ENCODE results near the gene KRT34. TPM values are rescaled to one million over a fixed set of nuclear protein-coding genes. Genes with fewer than 3 reads are reported as not detected.
"Not testable (repeated sequence)": the region's sequence is repeated elsewhere in the genome, so short reads cannot be mapped to it uniquely, and the experiment has no call there.

Gene KRT34
- not detected for polyA plus RNA-seq
- long read RNA-seq, donor 1: 0 reads
- long read RNA-seq, donor 2: 0 reads
- long read RNA-seq, donor 3: 0 reads
- long read RNA-seq, donor 4: 0 reads
- long read RNA-seq, donor 5: 0 reads
- long read RNA-seq, donor 6: 0 reads
- long read RNA-seq, donor 7: 0 reads
- long read RNA-seq, donor 8: 0 reads
- long read RNA-seq, donor 9: 0 reads
- long read RNA-seq, donor 10: 0 reads

DNA sequence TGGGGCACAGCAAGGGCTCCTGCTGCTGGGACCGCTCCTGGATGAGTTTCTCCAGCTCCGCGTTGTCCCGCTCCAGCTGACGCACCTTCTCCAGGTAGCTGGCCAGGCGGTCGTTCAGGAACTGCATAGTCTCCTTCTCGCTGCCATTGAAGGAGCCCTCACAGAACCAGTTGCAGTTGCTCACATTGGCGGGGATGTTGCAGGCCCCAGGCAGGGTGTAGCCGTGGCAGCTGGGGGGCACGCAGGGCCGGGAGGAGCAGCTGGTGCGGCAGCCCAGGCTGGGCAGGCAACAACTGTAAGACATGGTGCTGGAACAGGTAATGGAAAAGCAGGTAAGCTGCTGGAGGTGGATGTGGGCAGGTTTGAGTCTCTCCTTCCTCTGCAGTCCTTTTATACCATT, at the start of gene KRT34:
Gene KRT34 (minus strand): TSS at position 364 of the 400 bp plus-strand sequence. CDS start 60 bp downstream, at position 304.
- not testable (repeated sequence) for H3K9me3 ChIP-seq (ENCODE audit: control insufficient read depth in 2 of 2, insufficient read depth in 1 of 2, low read depth in 1 of 2, low read length in 1 of 2); H3K27me3 ChIP-seq (ENCODE audit: control insufficient read depth in 3 of 3, insufficient read depth in 3 of 3, low read length in 3 of 3); H3K4me3 ChIP-seq (ENCODE audit: low read depth in 1 of 3, low read length in 3 of 3); H3K4me1 ChIP-seq (ENCODE audit: control insufficient read depth in 3 of 3, insufficient read depth in 2 of 3, low read depth in 1 of 3, low read length in 2 of 3); DNase-seq; FAIRE-seq; H3K36me3 ChIP-seq (ENCODE audit: control insufficient read depth in 3 of 3, insufficient read depth in 2 of 3, low read depth in 1 of 3, low read length in 3 of 3); H3K27ac ChIP-seq (ENCODE audit: low read depth in 1 of 3, low read length in 2 of 3)
- 88 to 91% (median 90%) methylated on average over 13 of the region's 13 CpGs for WGBS, 3 donors

DNA sequence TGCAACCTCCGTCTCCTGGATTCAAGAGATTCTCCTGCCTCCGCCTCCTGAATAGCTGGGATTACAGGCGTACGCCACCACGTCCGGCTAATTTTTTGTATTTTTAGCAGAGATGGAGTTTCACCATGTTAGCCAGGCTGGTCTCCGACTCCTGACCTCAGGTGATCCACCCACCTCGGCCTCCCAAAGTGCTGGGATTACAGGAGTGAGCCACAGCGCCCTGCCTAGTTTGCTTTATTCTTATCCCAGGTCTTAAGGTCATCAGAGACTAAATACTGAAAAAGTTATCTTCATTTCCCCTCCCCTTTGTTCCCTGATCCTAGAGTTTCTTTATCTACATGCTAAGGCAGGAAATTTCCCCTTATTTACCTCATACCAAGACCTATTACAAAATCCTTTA, 48.3 kb upstream of the KRT34 start:
- H3K9me3 ChIP-seq (ENCODE audit: control insufficient read depth in 2 of 2, insufficient read depth in 1 of 2, low read depth in 1 of 2, low read length in 1 of 2); H3K36me3 ChIP-seq (ENCODE audit: control insufficient read depth in 3 of 3, insufficient read depth in 2 of 3, low read depth in 1 of 3, low read length in 3 of 3); H3K27ac ChIP-seq (ENCODE audit: low read depth in 1 of 3, low read length in 2 of 3); H3K4me1 ChIP-seq (ENCODE audit: control insufficient read depth in 3 of 3, insufficient read depth in 2 of 3, low read depth in 1 of 3, low read length in 2 of 3); DNase-seq; H3K4me3 ChIP-seq (ENCODE audit: low read depth in 1 of 3, low read length in 3 of 3); FAIRE-seq: not testable (repeated sequence)
- H3K27me3 ChIP-seq (ENCODE audit: control insufficient read depth in 3 of 3, insufficient read depth in 3 of 3, low read length in 3 of 3): peaks cover 0 to 11% (median 4%) of the 10 kb centered on the region in 3 donors
- 73 to 78% (median 76%) methylated on average over 9 of the region's 9 CpGs for WGBS, 3 donors

DNA sequence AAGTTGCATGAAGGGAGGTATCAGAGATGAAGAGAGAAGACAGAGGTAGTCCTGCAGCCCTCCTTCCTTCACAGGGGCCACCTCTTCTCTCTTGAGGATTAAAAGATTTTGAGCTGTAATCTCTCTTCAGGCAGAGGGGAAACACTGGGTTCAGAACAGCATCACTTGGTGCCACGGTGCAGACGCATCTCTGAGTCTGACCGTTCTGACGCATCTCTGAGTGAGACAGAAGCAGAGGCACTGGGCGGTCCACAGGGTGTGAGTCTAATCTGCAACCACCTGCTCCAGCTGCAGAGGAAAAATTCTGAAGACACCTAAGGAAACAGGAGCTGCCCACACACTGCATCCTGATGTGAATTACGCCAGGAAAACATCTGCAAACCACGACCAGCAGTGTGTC, 47.6 kb upstream of the KRT34 start:
- H3K27ac ChIP-seq (ENCODE audit: low read depth in 1 of 3, low read length in 2 of 3): no peak overlapping the region
- 71 to 74% (median 71%) methylated on average over 7 of the region's 7 CpGs for WGBS, 3 donors
- FAIRE-seq (no peak), DNase-seq (no peak)
- H3K4me3 ChIP-seq (ENCODE audit: low read depth in 1 of 3, low read length in 3 of 3): no peak overlapping the region
- no peaks in the 10 kb centered on the region for H3K36me3 ChIP-seq (ENCODE audit: control insufficient read depth in 3 of 3, insufficient read depth in 2 of 3, low read depth in 1 of 3, low read length in 3 of 3)
- H3K9me3 ChIP-seq (ENCODE audit: control insufficient read depth in 2 of 2, insufficient read depth in 1 of 2, low read depth in 1 of 2, low read length in 1 of 2): no peaks in the 10 kb centered on the region
- H3K4me1 ChIP-seq (ENCODE audit: control insufficient read depth in 3 of 3, insufficient read depth in 2 of 3, low read depth in 1 of 3, low read length in 2 of 3): no peaks in the 10 kb centered on the region
- peaks cover 0 to 8% (median 4%) of the 10 kb centered on the region in 3 donors for H3K27me3 ChIP-seq (ENCODE audit: control insufficient read depth in 3 of 3, insufficient read depth in 3 of 3, low read length in 3 of 3)

DNA sequence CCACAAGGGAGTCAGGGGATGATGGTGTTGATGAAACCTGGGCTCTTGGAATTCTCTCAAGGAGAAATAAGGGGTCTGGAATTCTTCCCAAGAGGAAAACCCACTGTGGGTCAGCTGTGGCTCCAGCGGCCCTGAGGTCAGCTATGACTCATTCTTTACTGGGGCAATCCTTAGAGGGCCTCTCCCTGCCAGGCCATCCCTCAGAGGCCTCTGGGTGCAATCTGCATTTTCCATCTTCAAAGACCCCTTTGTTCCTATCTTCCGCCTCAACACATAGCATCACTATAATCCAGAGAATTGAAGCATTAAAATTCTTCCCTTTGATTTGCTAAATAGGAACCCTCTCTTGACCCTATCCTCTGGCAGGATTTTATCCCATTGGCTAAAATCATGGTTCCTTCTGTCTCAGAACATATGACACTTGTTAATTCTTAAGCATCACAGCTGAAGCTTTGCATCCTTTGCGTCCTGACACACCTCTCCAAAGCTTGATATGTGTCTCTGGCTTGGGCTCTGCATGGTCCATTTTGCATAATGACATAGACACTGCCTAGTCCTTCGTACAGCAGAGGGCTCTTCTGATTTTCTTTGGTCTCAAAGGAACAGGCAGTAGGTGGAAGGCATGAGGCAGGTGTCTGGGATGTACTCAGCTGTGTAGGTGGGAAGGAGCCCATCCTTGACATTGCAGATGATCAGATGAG, 46.6 kb upstream of the KRT34 start:
- Histone ChIP-seq H3K4me3 (ENCODE audit: low read depth in 1 of 3, low read length in 3 of 3) (no peak overlapping the region), H3K36me3 (ENCODE audit: control insufficient read depth in 3 of 3, insufficient read depth in 2 of 3, low read depth in 1 of 3, low read length in 3 of 3) (no peaks in the 10 kb centered on the region), H3K4me1 (ENCODE audit: control insufficient read depth in 3 of 3, insufficient read depth in 2 of 3, low read depth in 1 of 3, low read length in 2 of 3) (no peaks in the 10 kb centered on the region), H3K27ac (ENCODE audit: low read depth in 1 of 3, low read length in 2 of 3) (no peak overlapping the region), H3K27me3 (ENCODE audit: control insufficient read depth in 3 of 3, insufficient read depth in 3 of 3, low read length in 3 of 3) (peaks cover 0 to 8% (median 4%) of the 10 kb centered on the region in 3 donors), H3K9me3 (ENCODE audit: control insufficient read depth in 2 of 2, insufficient read depth in 1 of 2, low read depth in 1 of 2, low read length in 1 of 2) (no peaks in the 10 kb centered on the region)
- DNase-seq: no peak
- FAIRE-seq: no peak
- 65 to 69% (median 67%) methylated on average over 4 of the region's 4 CpGs for WGBS, 3 donors

DNA sequence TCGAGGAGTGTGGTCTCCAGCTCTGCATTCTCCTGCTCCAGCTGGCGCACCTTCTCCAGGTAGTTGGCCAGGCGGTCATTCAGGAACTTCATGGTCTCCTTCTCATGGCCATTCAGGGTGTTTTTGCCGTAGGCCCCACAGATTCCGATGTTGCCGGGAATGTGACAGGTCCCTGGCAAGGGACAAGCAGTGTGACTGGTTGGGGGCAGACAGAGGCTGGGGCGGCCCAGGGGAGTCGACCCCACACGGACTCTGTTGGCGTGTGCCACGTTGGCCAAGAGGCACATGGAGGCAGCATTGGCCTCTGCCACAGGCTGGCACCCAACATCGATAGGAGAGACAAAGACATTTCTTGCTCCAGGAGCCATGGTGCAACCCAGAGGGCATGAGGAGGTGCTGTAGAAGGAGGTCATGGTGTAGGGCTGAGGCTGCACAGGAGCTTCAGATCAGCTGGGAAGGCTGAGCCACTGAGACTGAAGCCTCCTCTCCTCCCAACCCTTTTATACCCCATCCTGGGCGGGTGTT, 42.1 kb upstream of the KRT34 start, which contains the start of gene KRT37:
Gene KRT37 (minus strand): TSS at position 475 of the 525 bp plus-strand sequence. CDS start 62 bp downstream, at position 413.
- peaks cover 0 to 14% (median 3%) of the 10 kb centered on the region in 3 donors for H3K27me3 ChIP-seq (ENCODE audit: control insufficient read depth in 3 of 3, insufficient read depth in 3 of 3, low read length in 3 of 3)
- H3K9me3 ChIP-seq (ENCODE audit: control insufficient read depth in 2 of 2, insufficient read depth in 1 of 2, low read depth in 1 of 2, low read length in 1 of 2): no peaks in the 10 kb centered on the region
- H3K4me1 ChIP-seq (ENCODE audit: control insufficient read depth in 3 of 3, insufficient read depth in 2 of 3, low read depth in 1 of 3, low read length in 2 of 3): no peaks in the 10 kb centered on the region
- DNase-seq (no peak), FAIRE-seq (no peak)
- no peak within 1 kb of the TSS for H3K4me3 ChIP-seq (ENCODE audit: low read depth in 1 of 3, low read length in 3 of 3)
- H3K27ac ChIP-seq (ENCODE audit: low read depth in 1 of 3, low read length in 2 of 3): no peak within 1 kb of the TSS
- 91 to 93% (median 92%) methylated on average over 12 to 13 of the region's 13 CpGs for WGBS, 3 donors
- no peaks in the 10 kb centered on the region for H3K36me3 ChIP-seq (ENCODE audit: control insufficient read depth in 3 of 3, insufficient read depth in 2 of 3, low read depth in 1 of 3, low read length in 3 of 3)

DNA sequence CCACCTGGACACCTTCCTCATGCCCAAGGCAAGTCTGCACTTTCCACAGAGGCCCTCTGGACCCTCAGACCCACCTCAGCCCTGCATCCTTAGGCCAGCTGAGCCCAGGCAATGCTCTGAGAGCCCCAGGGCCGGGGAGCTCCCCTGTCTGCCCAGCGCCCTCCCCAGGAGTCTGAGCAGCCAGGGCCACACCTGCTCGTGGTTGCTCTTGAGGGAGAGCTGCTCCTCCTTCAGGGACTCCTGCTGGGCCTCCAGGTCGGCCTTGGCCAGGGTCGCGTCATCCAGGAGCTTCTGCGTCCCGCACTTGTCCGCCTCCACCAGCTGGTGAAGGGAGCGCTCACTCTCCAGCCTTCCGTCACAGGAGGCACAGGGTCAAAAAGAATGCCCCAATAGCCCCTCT, 40.5 kb upstream of the KRT34 start:
- H3K27me3 ChIP-seq (ENCODE audit: control insufficient read depth in 3 of 3, insufficient read depth in 3 of 3, low read length in 3 of 3): peaks cover 0 to 11% (median 0%) of the 10 kb centered on the region in 3 donors
- DNase-seq; H3K36me3 ChIP-seq (ENCODE audit: control insufficient read depth in 3 of 3, insufficient read depth in 2 of 3, low read depth in 1 of 3, low read length in 3 of 3); H3K9me3 ChIP-seq (ENCODE audit: control insufficient read depth in 2 of 2, insufficient read depth in 1 of 2, low read depth in 1 of 2, low read length in 1 of 2); FAIRE-seq; H3K27ac ChIP-seq (ENCODE audit: low read depth in 1 of 3, low read length in 2 of 3); H3K4me3 ChIP-seq (ENCODE audit: low read depth in 1 of 3, low read length in 3 of 3); H3K4me1 ChIP-seq (ENCODE audit: control insufficient read depth in 3 of 3, insufficient read depth in 2 of 3, low read depth in 1 of 3, low read length in 2 of 3): not testable (repeated sequence)
- 85 to 89% (median 88%) methylated on average over 11 of the region's 11 CpGs for WGBS, 3 donors

DNA sequence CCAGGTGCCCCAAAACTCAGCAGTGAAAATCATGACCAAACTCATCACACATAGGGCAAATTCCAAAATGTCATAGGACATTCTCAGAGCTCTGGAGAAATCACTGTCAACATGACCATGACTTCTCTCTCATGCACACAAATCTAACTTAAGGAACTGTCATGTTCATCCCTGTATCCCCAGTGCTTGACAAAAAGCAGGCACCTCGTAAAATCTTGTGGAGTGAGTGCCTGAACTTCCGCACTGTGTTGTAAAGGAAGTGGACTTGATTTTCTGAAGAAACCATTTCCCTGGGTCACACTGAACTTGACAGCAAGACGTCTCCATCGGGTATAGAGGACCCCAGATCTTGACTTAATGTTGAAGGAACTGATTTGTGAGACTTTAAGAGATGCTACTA, 39.5 kb upstream of the KRT34 start:
- DNase-seq (no peak), FAIRE-seq (no peak)
- peaks cover 0 to 11% (median 0%) of the 10 kb centered on the region in 3 donors for H3K27me3 ChIP-seq (ENCODE audit: control insufficient read depth in 3 of 3, insufficient read depth in 3 of 3, low read length in 3 of 3)
- WGBS, 3 donors: 69 to 83% (median 81%) methylated on average over 4 of the region's 4 CpGs
- no peak overlapping the region for H3K4me3 ChIP-seq (ENCODE audit: low read depth in 1 of 3, low read length in 3 of 3)
- no peaks in the 10 kb centered on the region for H3K4me1 ChIP-seq (ENCODE audit: control insufficient read depth in 3 of 3, insufficient read depth in 2 of 3, low read depth in 1 of 3, low read length in 2 of 3)
- H3K36me3 ChIP-seq (ENCODE audit: control insufficient read depth in 3 of 3, insufficient read depth in 2 of 3, low read depth in 1 of 3, low read length in 3 of 3): no peaks in the 10 kb centered on the region
- no peaks in the 10 kb centered on the region for H3K9me3 ChIP-seq (ENCODE audit: control insufficient read depth in 2 of 2, insufficient read depth in 1 of 2, low read depth in 1 of 2, low read length in 1 of 2)
- no peak overlapping the region for H3K27ac ChIP-seq (ENCODE audit: low read depth in 1 of 3, low read length in 2 of 3)

DNA sequence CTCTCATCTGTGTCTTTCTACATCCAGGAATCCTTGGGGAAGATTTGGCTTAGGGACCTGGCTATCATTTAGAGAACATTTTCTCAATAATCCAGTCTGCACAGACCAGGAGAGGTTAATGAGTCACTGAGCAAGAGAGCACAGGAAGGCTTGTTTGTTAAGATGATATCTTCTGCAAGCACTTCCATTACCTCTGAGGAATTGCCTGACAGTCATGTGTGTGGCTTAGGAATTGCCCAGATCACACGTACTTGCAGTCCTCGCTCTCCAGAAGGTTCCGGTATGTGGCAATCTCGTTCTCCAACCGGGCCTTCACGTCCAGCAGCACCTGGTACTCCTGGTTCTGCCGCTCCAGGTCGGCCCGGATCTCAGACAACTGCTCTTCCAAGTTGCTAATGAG, 39.0 kb upstream of the KRT34 start:
- no peak overlapping the region for H3K4me3 ChIP-seq (ENCODE audit: low read depth in 1 of 3, low read length in 3 of 3)
- no peaks in the 10 kb centered on the region for H3K9me3 ChIP-seq (ENCODE audit: control insufficient read depth in 2 of 2, insufficient read depth in 1 of 2, low read depth in 1 of 2, low read length in 1 of 2)
- no peaks in the 10 kb centered on the region for H3K36me3 ChIP-seq (ENCODE audit: control insufficient read depth in 3 of 3, insufficient read depth in 2 of 3, low read depth in 1 of 3, low read length in 3 of 3)
- WGBS, 3 donors: 81 to 88% (median 87%) methylated on average over 9 of the region's 9 CpGs
- H3K27ac ChIP-seq (ENCODE audit: low read depth in 1 of 3, low read length in 2 of 3): no peak overlapping the region
- DNase-seq (no peak), FAIRE-seq (no peak)
- no peaks in the 10 kb centered on the region for H3K4me1 ChIP-seq (ENCODE audit: control insufficient read depth in 3 of 3, insufficient read depth in 2 of 3, low read depth in 1 of 3, low read length in 2 of 3)
- peaks cover 0 to 11% (median 0%) of the 10 kb centered on the region in 3 donors for H3K27me3 ChIP-seq (ENCODE audit: control insufficient read depth in 3 of 3, insufficient read depth in 3 of 3, low read length in 3 of 3)

All from small intestine (tissue), 16 donors.